Gastroesophageal sphincter (tissue), 4 donors: ENCODE results near the gene IQGAP2. TPM values are rescaled to one million over a fixed set of nuclear protein-coding genes. Genes with fewer than 3 reads are reported as not detected.
"Not testable (repeated sequence)": the region's sequence is repeated elsewhere in the genome, so short reads cannot be mapped to it uniquely, and the experiment has no call there.

ENCODE experiments used
- ATAC-seq: fragments of 150-250 bp; one replicate; pipeline ENCODE4 v1.9.1; 2016; ENCODE audit warnings: mild to moderate bottlenecking, moderate library complexity
- H3K27ac ChIP-seq, 4 donors: fragments of 200-600 bp; sonication (generic) in 3 of 4; 1 replicate in 3 of 4; 2 replicates in 1 of 4; pipeline ENCODE4 v1.5.1; 2016 to 2019
- H3K27me3 ChIP-seq: fragments of 200-600 bp; sonication (generic); one replicate; pipeline ENCODE4 v1.5.1; 2019
- H3K36me3 ChIP-seq, 2 donors: fragments of 200-600 bp; sonication (generic); one replicate each; pipeline ENCODE4 v1.5.1; 2019; ENCODE audit warnings: control low read depth in 1 of 2
- H3K4me1 ChIP-seq, 3 donors: fragments of 200-600 bp; sonication (generic); 1 replicate in 2 of 3; 2 replicates in 1 of 3; pipeline ENCODE4 v1.5.1; 2016 to 2019; ENCODE audit warnings: control low read depth in 2 of 3
- H3K4me3 ChIP-seq, 2 donors: fragments of 200-600 bp; sonication (generic); one replicate each; pipeline ENCODE4 v1.5.1; 2019; ENCODE audit warnings: mild to moderate bottlenecking in 1 of 2, moderate library complexity in 1 of 2
- H3K9me3 ChIP-seq, 3 donors: fragments of 200-600 bp; sonication (generic); one replicate each; pipeline ENCODE4 v1.5.1; 2017 to 2019; ENCODE audit warnings: control low read depth in 2 of 3
- EP300 ChIP-seq: sonication (generic); formaldehyde crosslinking; IDR thresholded peaks from one replicate; pipeline ENCODE4 v1.6.1; 2017; ENCODE audit warnings: antibody characterized with exemption, mild to moderate bottlenecking
- POLR2A ChIP-seq, 2 donors: fragments of 450-650 bp; IDR thresholded peaks; one replicate each; pipeline ENCODE4 v1.6.1; 2017; ENCODE audit warnings: antibody characterized with exemption in 2 of 2, mild to moderate bottlenecking in 2 of 2, moderate library complexity in 1 of 2
- POLR2AphosphoS5 ChIP-seq: sonication (generic); formaldehyde crosslinking; IDR thresholded peaks from one replicate; pipeline ENCODE4 v1.6.1; 2017; ENCODE audit warnings: antibody characterized with exemption
- WGBS, 2 donors: methylation state at CpG; one replicate each; pipeline ENCODE4 v1.1.5; 2018; ENCODE audit warnings: low coverage in 1 of 2; 5-methylcytosine and 5-hydroxymethylcytosine counted together
- total RNA-seq, 4 donors: library from RNA; depleted of rRNA; stranded (reverse); fragments of >200 nt; gene quantifications; one replicate each; pipeline ENCODE4 v1.1.0, GENCODE V29; 2016
- TF ChIP-seq, protein P1 (sequence below), 4 experiments: fragments of 200-600 bp in 2 of 4; fragments of 450-650 bp in 2 of 4; sonication (generic) in 1 of 4; IDR thresholded peaks; one replicate each; pipeline ENCODE4 v1.5.1; 2017 to 2019; ENCODE audit warnings: antibody characterized with exemption in 4 of 4, mild to moderate bottlenecking in 2 of 4, moderate library complexity in 2 of 4

Gene IQGAP2
- total RNA-seq, 4 donors from 2014 or later = 15.7 to 34.4 (median 25.8) TPM

DNA sequence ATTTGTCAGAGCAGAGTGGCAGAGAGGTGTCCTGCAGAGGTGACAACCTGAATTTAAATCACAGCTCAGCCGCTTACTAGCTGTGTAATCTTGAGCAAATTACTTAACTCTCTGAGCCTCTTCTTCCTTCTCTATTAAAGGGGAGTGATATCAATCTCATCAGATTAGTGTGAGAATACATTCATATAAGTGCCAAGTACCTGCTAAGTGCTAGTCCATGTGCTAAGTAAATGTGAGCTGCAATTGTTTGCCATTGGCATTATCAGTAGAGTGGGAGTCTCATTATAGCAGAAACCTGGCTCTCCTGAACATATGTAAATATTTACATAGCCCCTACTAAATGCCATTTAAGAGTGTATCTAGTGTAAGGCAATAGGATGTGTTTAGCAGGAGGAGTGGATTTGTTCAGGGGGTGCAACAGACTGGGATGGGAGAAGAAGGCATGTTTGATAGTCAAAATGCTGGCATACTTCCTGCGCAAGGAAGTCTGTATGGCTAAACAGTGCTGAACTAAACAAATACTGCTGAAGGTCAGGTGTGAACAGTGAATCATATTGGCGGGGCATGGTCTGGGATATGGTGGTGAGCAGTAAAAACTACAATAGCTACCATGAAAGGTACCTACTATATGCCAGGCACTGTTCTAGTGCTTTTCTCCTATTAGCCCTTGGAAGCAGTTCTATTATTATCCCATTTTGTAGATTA lies 145.6 kb downstream of the IQGAP2 start:
- ATAC-seq = no peak
- H3K27ac ChIP-seq = peak overlapping the region in 1 of 4 donors; percentile 42
- no peaks in the 10 kb centered on the region for H3K27me3 ChIP-seq
- H3K9me3 ChIP-seq = no peaks in the 10 kb centered on the region
- no peaks in the 10 kb centered on the region for H3K36me3 ChIP-seq
- 69 to 80% methylated on average over 2 to 3 of the region's 3 CpGs for WGBS, 2 donors
- no peak for TF ChIP-seq POLR2A (IDR thresholded peaks at IDR 0.05)
- TF ChIP-seq POLR2AphosphoS5 = no peak
- TF ChIP-seq, protein P1, sequence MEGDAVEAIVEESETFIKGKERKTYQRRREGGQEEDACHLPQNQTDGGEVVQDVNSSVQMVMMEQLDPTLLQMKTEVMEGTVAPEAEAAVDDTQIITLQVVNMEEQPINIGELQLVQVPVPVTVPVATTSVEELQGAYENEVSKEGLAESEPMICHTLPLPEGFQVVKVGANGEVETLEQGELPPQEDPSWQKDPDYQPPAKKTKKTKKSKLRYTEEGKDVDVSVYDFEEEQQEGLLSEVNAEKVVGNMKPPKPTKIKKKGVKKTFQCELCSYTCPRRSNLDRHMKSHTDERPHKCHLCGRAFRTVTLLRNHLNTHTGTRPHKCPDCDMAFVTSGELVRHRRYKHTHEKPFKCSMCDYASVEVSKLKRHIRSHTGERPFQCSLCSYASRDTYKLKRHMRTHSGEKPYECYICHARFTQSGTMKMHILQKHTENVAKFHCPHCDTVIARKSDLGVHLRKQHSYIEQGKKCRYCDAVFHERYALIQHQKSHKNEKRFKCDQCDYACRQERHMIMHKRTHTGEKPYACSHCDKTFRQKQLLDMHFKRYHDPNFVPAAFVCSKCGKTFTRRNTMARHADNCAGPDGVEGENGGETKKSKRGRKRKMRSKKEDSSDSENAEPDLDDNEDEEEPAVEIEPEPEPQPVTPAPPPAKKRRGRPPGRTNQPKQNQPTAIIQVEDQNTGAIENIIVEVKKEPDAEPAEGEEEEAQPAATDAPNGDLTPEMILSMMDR (IDR thresholded peaks at IDR 0.05) = no peak
- TF ChIP-seq EP300 = no peak
- no peak overlapping the region for H3K4me3 ChIP-seq
- peaks cover 0 to 11% (median 0%) of the 10 kb centered on the region in 3 donors for H3K4me1 ChIP-seq

DNA sequence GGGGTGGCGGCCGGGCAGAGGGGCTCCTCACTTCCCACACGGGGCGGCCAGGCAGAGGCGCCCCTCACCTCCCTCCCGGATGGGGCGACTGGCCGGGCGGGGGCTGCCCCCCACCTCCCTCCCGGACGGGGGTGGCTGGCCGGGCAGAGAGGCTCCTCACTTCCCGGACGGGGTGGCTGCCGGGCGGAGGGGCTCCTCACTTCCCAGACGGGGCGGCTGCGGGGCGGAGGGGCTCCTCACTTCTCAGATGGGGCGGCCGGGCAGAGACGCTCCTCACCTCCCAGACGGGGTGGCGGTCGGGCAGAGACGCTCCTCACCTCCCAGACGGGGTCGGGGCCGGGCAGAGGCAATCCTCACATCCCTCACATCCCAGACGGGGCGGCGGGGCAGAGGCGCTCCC lies 147.8 kb downstream of the IQGAP2 start:
- H3K4me3 ChIP-seq, H3K4me1 ChIP-seq, ATAC-seq, H3K9me3 ChIP-seq, H3K27ac ChIP-seq, H3K27me3 ChIP-seq, H3K36me3 ChIP-seq: not testable (repeated sequence)
- no CpG with 5 or more reads among the region's 34 CpGs for WGBS, 2 donors

DNA sequence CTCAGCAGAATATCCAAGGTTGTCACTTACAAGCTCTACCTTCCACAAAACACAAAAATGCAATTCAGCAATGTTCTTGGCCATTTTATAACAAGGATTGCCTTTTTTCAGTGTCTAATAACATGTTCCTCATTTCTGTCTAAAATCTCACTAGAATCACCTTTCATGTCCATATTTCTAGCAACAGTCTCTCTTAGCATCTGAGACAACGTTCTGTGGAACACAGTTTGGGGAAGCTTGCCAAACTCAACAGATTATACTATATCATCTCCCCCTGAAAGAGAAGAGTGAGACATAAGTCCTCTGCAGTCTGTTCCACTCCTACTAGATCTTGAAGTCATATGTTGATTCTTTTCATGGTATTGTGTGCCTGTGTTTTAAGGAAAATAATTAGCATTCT lies 149.5 kb downstream of the IQGAP2 start:
- no peak for ATAC-seq
- TF ChIP-seq, protein P1 (IDR thresholded peaks at IDR 0.05) = no peak
- TF ChIP-seq EP300 (no peak), POLR2AphosphoS5 (no peak), POLR2A (IDR thresholded peaks at IDR 0.05) (no peak)
- no peaks in the 10 kb centered on the region for H3K4me1 ChIP-seq
- H3K27me3 ChIP-seq = no peaks in the 10 kb centered on the region
- H3K27ac ChIP-seq = no peak overlapping the region
- no peak overlapping the region for H3K4me3 ChIP-seq
- WGBS, 2 donors = 36 to 44% methylated on average over 1 of the region's 1 CpG
- no peaks in the 10 kb centered on the region for H3K36me3 ChIP-seq
- no peaks in the 10 kb centered on the region for H3K9me3 ChIP-seq

DNA sequence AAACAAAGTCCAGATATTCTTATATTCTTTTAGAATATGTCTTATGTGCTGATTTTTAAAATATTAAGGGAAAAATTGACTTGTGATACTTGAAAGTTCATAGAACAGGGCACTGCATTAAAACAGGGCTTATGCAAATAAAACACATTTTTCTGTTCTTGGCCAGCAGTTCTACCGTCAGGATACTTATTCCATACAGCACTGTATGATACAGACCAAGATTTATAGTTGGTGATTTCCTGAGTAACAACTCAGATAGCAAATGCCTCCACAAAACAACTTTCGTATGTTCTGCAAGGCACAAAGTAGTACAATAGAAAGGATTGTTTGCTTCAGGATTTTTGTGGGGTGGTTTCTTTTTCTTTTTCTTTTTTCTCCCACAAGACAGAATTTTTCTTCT lies 150.2 kb downstream of the IQGAP2 start:
- Histone ChIP-seq H3K27me3 (no peaks in the 10 kb centered on the region), H3K4me1 (no peaks in the 10 kb centered on the region), H3K27ac (no peak overlapping the region), H3K4me3 (no peak overlapping the region), H3K9me3 (no peaks in the 10 kb centered on the region), H3K36me3 (no peaks in the 10 kb centered on the region)
- ATAC-seq = no peak
- 68 to 77% methylated on average over 1 to 2 of the region's 2 CpGs for WGBS, 2 donors
- TF ChIP-seq POLR2A (IDR thresholded peaks at IDR 0.05) (no peak), EP300 (no peak), POLR2AphosphoS5 (no peak)
- TF ChIP-seq, protein P1 (IDR thresholded peaks at IDR 0.05) = no peak

DNA sequence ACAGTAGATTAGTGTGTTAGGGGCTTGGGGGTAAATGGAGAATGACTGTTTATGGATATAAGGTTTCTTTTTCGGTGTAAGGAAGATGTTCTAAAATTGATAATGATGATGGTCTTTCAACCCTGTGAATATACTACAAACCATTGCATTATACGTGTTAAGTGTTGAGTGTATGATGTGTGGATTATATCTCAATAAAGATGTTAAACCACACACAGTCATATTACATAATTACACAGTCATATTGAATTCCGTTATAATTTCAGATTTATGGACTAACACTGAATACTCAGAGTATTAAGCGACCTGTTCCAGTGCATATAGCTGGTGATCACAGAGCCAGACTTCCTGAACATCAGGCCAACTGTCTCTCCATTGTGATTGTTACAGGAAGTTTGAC lies 152.0 kb downstream of the IQGAP2 start:
- no peaks in the 10 kb centered on the region for H3K9me3 ChIP-seq
- no peak for ATAC-seq
- H3K4me1 ChIP-seq = no peaks in the 10 kb centered on the region
- TF ChIP-seq POLR2A (IDR thresholded peaks at IDR 0.05) (no peak), EP300 (no peak), POLR2AphosphoS5 (no peak)
- TF ChIP-seq, protein P1 (IDR thresholded peaks at IDR 0.05) = no peak
- no peak overlapping the region for H3K27ac ChIP-seq
- no peaks in the 10 kb centered on the region for H3K36me3 ChIP-seq
- H3K4me3 ChIP-seq = no peak overlapping the region
- H3K27me3 ChIP-seq = no peaks in the 10 kb centered on the region
- 87 to 97% methylated on average over 4 of the region's 4 CpGs for WGBS, 2 donors
